CD4-positive, alpha-beta T cell treated with Interleukin-21 for 1 hour (primary cell): ENCODE results near the gene JMJD1C.
"Not testable (repeated sequence)": the region's sequence is repeated elsewhere in the genome, so short reads cannot be mapped to it uniquely, and the experiment has no call there.

Experiments
- DNase-seq: peaks from one replicate; pipeline ENCODE4 v3.0.0-alpha.2; 2020

Gene JMJD1C

DNA sequence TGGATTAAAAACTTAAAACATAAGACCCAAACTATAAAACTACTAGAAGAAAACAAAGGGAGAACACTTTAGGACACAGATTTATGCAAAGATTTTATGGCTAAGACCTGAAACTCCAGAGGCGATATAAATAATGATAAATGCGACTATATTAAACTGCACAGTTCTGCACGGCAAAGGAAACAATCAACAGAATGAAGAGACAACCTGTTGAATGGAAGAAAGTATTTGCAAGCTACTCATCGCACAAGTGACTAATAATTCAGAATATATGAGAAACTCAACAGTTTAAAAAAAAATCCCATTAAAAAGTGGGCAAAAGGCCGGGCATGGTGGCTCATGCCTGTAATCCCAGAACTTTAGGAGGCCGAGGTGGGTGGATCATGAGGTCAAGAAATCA, 73.6 kb downstream of the JMJD1C start:
- DNase-seq: no peak

DNA sequence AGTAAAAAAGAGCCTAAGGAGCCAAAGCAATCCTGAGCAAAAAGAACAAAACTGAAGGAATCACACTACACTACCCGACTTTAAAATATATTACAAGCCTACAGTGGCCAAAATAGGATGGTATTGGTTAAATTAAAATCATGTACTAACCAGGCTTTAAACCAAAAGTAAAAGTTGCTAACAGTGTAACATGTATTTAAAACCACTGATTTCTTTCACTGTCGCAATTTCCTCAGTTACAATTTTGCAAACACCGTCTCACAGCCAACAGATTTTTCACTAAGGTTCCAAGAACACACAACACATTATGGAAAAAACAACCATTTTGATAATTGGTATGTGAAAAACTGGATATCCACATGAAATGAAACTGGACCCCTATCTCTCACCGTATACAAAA, 74.0 kb downstream of the JMJD1C start:
- no peak for DNase-seq

DNA sequence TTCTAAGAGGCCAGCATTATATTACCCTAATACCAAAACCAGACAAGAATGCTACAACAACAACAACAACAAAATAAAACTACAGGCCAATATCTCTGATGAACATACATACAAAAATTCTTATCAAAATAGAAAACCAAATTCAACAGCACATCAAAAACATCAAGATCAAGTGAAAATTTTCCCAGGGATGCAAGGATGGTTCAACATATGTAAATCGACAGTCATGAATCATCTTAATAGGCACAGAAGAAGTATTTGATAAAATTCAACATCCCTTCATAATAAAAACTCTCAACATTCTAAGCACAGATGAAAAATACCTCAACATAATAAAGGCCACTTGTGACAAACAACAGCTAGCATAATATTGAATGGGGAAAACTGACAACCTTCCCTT, 75.3 kb downstream of the JMJD1C start:
- no peak for DNase-seq

DNA sequence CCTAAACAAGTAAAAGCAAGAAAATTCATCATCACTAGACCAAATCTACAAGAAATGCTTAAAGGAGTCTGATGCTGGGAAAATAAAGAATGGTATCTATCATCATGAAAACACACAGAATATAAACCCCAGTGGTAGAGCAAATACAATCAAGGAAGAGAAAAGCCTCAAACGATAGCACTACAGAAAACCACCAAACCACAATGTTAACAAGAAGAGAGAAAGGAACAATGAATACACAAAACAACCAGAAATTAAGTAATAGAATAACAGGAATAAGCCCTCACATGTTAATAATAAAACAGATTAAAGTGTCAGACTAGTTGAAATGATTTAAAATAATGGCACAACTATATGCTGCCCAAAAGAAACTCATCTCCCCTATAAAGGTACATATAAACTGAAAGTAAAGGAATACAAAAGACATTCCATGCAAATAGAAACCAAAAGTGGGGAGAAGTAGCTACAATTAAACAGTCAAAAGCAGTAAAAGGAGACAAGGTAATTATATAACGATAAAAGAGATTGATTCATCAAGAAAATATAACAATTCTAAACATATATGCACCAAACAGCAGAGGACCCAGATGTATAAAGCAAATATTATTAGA, 77.3 kb downstream of the JMJD1C start:
- peak; percentile 50 for DNase-seq

DNA sequence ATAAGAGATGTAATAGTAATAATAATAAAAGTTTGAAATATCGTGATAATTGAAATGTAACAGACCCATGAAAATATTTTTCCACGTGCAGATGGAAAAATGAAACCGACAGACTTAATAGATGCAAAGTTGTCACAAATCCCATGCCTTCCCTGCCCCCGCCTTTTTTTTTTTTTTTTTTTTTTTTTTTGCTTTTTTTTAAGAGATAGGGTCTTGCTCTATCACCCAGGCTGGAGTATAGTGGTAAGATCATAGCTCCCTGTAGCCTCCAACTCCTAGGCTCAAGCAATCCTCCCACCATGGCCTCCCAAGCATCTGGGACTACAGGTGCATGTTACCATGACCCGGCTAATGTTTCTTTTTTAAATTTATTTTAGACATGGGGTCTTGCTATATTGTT, 80.5 kb downstream of the JMJD1C start:
- DNase-seq: no peak

DNA sequence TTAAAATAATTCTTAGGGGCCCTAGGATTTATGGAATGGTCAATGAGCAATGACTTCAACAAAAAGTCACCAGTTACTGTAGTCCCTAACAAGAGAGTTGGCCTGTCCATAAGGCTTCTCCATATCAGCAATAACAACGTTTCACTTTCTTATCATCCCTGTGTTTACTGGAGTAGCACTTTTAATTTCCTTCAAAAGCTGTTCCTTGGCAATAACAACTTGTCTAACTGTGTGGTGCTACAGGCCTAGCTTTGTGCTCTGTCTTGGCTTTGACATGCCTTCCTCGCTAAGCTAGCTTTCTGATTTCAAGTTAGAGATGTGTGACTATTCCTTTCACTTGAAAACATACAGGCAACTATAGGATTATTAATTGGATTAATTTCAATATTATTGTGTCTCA, 81.1 kb downstream of the JMJD1C start:
- DNase-seq: no peak

DNA sequence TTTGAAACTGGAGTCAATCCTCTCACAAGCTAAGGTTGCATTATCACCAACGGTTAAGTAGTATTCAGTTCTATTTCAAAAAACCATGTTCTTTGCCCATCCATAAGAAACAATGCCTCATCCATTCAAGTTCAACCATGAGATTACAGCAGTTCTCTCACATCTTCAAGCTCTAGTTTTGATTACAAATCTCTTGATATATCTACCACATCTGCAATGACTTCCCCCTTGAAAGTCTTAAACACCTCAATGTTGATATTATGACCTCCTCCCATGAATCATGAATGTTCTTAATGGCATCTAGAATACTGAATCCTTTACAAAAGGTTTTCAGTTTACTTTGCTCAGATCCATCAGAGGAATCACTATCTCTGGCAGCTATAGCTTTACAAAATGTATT, 81.8 kb downstream of the JMJD1C start:
- DNase-seq: no peak

DNA sequence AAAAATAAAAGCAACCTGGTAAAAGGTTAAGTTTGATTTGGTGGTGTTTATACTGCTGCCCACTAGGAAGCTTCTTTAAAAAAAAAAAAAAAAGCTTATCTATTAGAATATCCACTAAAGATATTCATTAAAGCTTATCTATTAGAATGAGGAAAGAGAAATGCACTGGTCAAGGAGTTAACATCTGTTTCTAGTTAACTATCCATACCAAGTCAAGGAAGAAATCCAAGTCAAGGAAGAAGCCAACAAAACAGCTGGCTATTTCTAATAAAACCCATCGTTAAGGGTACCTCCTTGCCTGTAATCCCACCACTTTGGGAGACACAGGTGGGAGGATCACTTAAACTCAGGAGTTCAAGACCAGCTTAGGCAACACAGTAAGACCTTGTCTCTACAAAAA, 82.6 kb downstream of the JMJD1C start:
- no peak for DNase-seq

DNA sequence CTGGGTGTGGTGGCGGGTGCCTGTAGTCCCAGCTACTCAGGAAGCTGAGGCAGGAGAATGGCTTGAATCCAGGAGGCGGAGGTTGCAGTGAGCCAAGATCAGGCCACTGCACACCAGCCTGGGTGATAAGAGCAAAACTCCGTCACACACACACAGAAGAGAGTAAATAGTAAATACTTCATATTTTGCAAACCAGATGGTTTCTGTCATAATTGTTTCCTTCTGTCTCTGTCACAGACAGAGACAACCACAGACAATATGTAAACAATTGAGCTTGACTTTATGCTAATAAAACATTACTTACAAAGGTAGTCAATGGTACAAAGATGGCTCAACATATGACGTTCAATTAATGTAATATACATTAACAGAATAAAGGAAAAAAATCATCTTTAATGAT, 83.7 kb downstream of the JMJD1C start:
- no peak for DNase-seq

DNA sequence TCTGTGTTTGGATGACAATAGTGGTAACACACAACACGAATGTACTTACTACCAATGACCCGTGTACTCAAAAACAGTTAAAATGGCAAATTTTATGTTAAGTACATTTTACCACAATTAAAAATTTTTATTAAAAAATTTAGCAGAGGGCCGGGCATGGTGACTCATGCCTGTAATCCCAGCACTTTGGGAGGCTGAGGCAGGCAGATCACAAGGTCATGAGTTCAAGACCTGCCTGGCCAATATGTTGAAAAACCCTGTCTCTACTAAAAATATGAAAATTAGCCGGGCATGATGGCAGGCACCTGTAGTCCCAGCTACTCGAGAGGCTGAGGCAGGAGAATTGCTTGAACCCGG, 88.5 kb downstream of the JMJD1C start:
- not testable (repeated sequence) for DNase-seq

DNA sequence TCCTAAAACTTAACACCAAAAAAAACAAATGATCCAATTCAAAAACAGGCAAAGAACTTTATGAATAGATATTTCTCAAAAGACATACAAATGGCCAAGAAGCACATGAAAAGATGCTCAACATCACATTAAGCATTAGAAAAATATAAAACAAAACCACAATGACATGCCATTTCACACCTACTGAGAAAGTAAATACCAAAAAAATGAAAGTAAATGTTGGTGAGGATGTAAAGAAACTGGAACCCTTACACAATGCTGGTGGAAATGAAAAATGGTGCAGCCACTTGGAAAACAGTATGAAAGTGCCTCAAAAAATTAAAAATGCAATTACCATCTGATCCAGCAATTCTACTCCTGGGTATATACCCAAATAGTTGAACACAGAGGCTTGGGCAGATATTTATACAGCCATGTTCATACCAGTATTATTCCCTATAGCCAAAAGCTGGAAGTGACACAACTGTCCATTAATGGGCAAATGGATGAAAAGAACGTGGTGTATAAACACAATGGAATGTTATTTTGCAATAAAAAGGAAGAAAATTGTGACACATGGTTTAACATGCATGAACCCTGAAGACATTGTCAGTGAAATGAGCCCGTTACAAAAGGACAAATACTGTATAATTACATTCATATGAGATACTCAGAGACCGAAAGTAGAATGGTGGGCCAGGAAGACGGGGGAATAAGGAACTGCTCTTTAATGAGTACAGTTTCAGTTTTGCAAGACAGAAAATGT, 89.0 kb downstream of the JMJD1C start:
- no peak for DNase-seq

DNA sequence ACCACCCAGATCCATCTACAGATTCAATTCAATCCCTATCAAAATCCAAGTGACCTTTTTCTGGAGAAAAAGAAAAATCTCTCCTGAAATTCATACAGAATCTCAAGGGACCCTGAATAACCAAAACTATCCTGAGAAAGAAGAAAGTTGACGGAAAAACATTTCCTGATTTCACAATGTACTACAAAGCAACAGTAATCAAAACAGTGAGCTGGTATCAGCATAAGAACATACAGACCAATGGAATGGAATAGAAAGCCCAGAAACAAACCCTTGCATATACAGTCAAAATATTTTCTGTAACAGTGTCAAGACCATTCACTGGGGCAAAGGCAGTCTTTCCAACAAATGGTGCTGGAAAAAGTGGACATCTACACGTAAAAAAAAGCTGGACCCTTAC, 89.9 kb downstream of the JMJD1C start:
- no peak for DNase-seq

DNA sequence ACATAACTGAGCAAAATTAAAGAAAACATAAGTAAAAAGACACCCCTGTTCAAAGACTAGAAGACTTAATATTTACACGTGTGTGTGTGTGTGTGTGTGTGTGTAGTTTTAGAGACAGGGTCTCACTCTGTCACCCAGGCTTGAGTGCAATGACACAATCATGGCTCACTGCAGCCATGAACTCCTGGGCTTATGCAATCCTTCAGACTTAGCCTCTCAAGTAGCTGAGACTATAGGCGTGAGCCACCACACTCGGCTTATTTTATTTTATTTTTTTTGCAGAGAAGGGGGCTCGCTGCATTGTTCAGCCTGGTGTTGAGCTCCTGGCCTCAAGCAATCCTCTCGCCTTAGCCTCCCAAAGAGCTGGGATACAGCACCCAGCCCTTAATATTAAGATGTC, 90.3 kb downstream of the JMJD1C start:
- DNase-seq: no peak

DNA sequence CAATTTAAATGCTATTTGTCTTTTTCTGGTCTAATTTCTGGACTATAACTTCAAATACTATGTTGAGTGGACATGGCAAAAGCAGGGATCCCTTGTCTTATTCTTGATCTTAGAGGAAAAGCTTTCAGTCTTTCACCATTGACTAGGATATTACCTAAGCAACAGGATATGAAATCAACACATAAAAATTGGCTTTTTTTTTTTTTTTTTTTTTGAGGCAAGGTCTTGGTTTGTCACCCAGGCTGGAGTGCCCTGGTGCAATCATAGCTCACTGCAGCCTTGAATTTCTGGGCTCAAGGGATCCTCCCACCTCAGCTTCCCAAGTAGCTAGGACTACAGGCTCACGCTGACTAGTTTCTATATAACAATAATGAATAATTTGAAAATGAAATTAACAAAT, 90.8 kb downstream of the JMJD1C start:
- no peak for DNase-seq

DNA sequence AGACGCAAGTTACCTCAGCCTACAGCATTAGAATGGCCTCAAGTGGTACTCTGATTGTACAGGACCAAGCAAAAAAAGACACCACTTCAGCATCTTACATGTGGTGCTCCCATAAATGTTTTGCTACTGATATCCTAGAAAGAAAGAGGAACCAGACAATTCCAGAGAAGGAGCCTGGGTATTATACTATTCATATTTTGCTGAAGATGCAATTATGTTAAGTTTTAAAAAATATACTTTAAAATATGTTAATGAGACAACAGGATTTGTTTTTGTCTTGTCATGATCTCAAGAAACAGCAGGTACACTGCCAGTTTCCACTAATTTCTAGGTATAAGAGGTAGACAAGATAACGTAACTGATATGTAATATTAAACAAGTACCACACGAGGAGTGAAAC, 92.6 kb downstream of the JMJD1C start:
- no peak for DNase-seq

DNA sequence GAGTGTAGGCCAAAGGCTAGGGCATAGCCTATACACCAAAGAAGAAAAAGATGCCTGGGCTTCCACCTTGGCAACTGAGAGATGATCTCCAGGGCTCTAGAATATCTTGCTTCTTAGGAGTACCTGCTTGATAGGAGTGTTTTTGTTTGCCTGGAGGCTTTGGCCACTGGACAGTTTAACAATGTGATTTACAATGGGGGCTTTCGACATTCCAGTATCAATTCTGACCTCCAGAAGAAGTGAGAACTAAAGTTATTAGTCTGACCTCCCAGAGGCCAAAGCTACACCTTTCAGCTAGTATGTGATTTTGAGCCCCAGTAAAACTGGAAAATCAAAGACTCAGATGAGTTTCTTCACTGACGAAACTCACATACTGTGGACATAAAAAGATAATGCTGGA, 96.1 kb downstream of the JMJD1C start:
- DNase-seq: no peak

DNA sequence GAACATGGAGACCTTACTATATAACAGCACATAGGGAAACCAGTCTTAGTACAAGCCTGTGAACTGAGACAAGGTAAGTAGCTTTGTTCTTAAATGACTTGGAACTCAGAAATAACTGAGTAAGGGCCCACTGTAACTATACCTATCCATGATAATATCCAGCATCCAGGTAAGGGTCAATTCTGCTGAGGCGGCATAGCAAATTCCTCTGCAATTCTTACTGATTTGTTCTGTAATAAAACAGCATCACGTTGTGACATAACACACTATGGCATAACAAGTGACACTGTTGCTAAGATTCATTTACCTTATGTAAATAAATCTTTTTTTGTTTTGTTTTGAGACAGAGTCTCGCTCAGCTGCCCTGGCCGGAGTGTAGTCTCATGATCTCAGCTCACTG, 97.4 kb downstream of the JMJD1C start:
- DNase-seq: no peak

DNA sequence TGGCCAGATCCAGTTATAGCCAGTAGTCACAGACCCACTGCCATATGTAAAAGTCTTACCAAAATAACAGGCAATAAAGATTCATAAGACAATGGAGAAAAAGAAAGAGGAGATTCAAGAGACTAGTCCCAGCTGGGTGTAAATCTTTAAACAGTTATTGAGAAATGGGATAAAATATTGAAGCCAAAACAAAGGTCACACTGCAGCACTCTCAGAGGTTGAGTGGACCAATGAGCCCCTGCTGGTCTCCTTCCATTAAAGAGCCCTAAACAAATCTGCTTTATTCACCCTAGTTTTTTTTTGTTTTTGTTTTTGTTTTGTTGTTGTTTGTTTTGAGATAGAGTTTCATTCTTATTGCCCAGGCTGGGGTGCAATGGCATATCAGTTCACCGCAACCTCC, 98.8 kb downstream of the JMJD1C start:
- DNase-seq: no peak

DNA sequence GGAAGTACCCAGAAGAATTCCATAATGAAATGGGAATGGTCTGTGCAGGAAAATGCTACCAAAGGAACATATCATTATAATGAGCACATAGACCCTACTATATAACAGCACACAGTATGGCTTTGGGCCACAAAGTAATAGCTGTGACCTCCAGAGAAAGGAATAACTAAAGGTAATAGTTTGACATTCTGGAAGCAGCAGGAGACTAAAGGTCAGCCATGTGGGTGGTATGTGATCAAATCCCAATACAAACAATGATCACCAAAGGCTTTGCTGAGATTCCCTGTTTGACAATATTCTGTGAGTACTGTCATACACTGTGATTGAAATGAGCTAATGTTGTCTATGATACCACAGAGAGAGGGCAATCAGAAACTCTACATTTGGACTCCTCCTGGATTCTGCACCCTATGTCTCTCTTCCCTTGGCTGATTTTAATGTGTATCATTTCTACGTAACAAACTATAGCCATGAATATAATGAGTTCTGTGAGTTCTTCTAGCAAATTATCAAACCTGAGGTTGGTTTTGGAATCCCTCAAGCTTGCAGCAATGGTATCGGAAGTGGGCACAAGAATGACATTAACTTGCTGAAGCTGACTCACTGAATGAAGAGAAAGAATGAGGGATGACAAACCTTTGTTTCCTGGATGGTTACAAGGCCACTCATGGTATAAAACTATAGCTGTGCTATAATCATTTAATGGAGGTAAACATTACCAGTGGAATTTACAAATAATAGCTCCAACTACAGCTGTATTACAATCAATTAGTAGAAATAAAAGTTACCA, 99.6 kb downstream of the JMJD1C start:
- no peak for DNase-seq

DNA sequence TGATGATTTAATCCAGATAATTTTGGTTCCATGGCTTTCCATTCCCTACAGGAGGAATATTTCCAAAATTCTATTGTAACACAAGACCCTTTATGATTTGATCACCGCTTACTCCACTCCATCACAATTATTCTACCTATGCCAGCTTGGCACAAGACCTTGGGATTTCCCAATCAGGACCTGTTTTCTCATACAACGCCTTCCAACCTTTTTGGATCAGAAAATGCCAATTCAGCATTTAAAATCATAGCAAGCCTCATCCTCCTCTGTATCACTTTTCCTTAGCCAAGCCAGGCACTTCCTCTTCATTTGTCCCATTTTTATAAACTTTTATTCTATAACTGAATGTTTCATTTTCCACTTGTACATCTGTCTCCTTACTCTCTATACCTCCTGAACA, 100.9 kb downstream of the JMJD1C start:
- DNase-seq: no peak

DNA sequence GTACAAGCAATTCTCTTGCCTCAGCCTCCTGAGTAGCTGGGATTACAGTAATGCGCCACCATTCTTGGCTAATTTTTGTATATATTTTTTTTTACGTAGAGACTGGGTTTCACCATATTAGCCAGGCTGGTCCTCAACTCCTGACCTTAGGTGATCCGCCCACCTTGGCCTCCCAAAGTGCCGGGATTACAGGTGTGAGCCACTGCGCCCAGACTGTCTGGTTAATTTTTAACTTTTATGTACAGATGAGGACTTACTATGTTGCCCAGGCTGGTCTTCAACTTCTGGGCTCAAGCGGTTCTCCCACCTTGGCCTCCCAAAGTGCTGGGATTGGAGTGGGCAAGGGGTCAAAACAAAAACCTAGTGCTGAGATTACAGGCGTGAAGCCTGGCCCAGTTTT, 101.8 kb downstream of the JMJD1C start:
- no peak for DNase-seq

DNA sequence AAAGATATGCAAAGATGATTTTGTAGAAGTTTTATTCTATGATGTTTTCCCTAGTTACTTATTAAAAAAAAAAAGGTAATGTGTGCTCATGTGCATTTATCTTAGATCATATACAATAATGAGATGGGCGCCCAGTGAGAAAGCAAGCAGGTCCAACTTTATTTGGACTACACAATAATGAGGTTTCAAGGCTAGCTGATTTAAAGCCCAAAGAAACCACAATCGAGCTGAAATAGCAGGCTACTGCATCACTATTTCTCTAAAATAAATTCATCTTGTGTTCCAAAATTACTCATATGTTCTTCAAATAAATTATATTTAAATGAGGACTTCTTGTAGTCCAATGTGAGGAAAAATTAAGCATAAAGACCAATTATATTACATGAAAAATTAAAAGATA, 110.1 kb downstream of the JMJD1C start:
- no peak for DNase-seq

DNA sequence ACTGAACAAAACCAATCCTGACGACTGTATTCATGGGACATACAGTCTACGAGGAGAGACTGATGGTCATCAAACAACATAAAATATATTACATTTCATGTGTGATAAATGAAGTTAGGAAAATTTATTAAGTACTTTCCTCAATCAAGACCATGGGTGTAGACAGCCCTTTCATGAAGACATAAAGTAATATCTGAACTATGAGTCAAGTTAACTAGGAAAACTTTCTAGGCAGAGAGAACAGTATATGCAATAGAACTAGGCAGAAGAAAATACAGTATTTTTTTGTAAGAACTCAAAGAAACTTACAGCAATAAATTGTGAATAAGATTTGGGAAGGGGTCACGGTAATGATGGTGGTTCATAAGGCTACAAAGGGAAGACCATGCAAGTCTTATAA, 112.8 kb downstream of the JMJD1C start:
- DNase-seq: no peak

DNA sequence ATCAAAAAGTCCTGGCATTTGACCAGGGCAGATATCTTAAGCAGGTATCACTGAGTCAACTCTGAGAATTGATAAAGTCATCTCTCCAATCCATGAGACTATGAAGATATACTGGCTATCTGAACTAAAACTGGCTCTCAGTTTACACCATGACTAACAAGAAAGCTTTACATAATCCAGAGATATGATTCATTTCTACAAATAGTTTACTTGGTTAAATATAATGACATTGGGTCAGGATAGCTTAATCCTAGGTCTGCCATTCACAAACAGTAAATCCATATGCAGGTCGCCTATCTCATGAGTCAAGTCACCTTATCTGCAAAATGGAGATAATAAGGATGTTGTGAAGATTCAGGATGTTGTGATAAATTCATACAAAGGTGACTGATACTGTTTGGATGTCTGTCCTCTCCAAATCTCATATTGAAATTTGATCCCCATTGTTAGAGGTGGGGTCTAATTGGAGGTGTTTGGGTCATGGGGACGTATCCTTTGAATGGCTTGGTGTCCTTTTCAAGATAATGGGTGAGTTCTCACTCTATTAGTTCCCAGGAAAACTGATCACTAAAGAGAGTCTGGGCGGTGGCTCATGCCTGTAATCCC, 117.4 kb downstream of the JMJD1C start:
- DNase-seq: no peak
